ENCODE measurements around the gene NEK7. TPM values are rescaled to one million over a fixed set of nuclear protein-coding genes. Genes with fewer than 3 reads are reported as not detected.

NEK7 gene
- total RNA-seq, 1 experiment from 2014 or later, result 25.2 TPM

GRCh38 chr1:198176179-198176578 is 19.4 kb downstream of the NEK7 start:
- Histone ChIP-seq H3K9me2 (replicated peaks; ENCODE audit: low read length) (no peaks in the 10 kb centered on the region), H3K4me2 (ENCODE audit: low read length) (no peak overlapping the region), H3K36me3 (ENCODE audit: low read depth, low read length) (no peaks in the 10 kb centered on the region), H4K20me1 (ENCODE audit: low read length) (peaks cover 14% of the 10 kb centered on the region), H3K27ac (ENCODE audit: low read length) (no peak overlapping the region), H3K79me2 (ENCODE audit: low read length) (peaks cover 100% of the 10 kb centered on the region), H2AFZ (ENCODE audit: low read length) (no peak overlapping the region), H3K4me1 (ENCODE audit: insufficient read depth, low read length) (peaks cover 16% of the 10 kb centered on the region), H3K27me3 (ENCODE audit: low read length) (no peaks in the 10 kb centered on the region), H3K4me3 (ENCODE audit: low read length) (no peak overlapping the region), H3K9me3 (ENCODE audit: low read length) (no peaks in the 10 kb centered on the region), H3F3A (ENCODE audit: low read length, unreplicated experiment) (no peaks in the 10 kb centered on the region), H3K9ac (ENCODE audit: low read length) (no peak overlapping the region)
- BruUV-seq (replicated peaks), result no TSS peak
- DNase-seq (no peak), ATAC-seq (no peak)
- intact Hi-C loops (cut with micrococcal nuclease), result no loop called here
- TF ChIP-seq CTCF (conservative IDR thresholded peaks at IDR 0.05; ENCODE audit: low read depth, low read length) (no peak), EZH2 (IDR thresholded peaks at IDR 0.05; ENCODE audit: low read length, unreplicated experiment) (no peak), EZH2phosphoT487 (IDR thresholded peaks at IDR 0.05; ENCODE audit: borderline replicate concordance, low read length) (no peak)
- ChIA-PET CTCF (no interaction called here), POLR2A (ENCODE audit: unreplicated experiment) (no interaction called here)

GRCh38 chr1:198177546-198177945 is 20.7 kb downstream of the NEK7 start:
- Histone ChIP-seq H2AFZ (ENCODE audit: low read length) (no peak overlapping the region), H3K27ac (ENCODE audit: low read length) (no peak overlapping the region), H3K9me2 (replicated peaks; ENCODE audit: low read length) (no peaks in the 10 kb centered on the region), H3F3A (ENCODE audit: low read length, unreplicated experiment) (no peaks in the 10 kb centered on the region), H3K9me3 (ENCODE audit: low read length) (no peaks in the 10 kb centered on the region), H3K4me2 (ENCODE audit: low read length) (no peak overlapping the region), H3K9ac (ENCODE audit: low read length) (no peak overlapping the region), H3K4me1 (ENCODE audit: insufficient read depth, low read length) (peaks cover 16% of the 10 kb centered on the region), H4K20me1 (ENCODE audit: low read length) (peaks cover 14% of the 10 kb centered on the region), H3K27me3 (ENCODE audit: low read length) (no peaks in the 10 kb centered on the region), H3K36me3 (ENCODE audit: low read depth, low read length) (no peaks in the 10 kb centered on the region), H3K4me3 (ENCODE audit: low read length) (no peak overlapping the region), H3K79me2 (ENCODE audit: low read length) (peaks cover 100% of the 10 kb centered on the region)
- DNase-seq (no peak), ATAC-seq (no peak)
- intact Hi-C loops (cut with micrococcal nuclease), result no loop called here
- ChIA-PET CTCF (no interaction called here), POLR2A (ENCODE audit: unreplicated experiment) (no interaction called here)
- no peak for TF ChIP-seq EZH2phosphoT487 (IDR thresholded peaks at IDR 0.05; ENCODE audit: borderline replicate concordance, low read length)
- no peak for TF ChIP-seq CTCF (conservative IDR thresholded peaks at IDR 0.05; ENCODE audit: low read depth, low read length)
- no peak for TF ChIP-seq EZH2 (IDR thresholded peaks at IDR 0.05; ENCODE audit: low read length, unreplicated experiment)
- no TSS peak for BruUV-seq (replicated peaks)

GRCh38 chr1:198178615-198179014 is 21.8 kb downstream of the NEK7 start:
- peaks cover 16% of the 10 kb centered on the region for H3K4me1 ChIP-seq (ENCODE audit: insufficient read depth, low read length)
- ATAC-seq, result no peak
- no peaks in the 10 kb centered on the region for H3K9me2 ChIP-seq (replicated peaks; ENCODE audit: low read length)
- no TSS peak for BruUV-seq (replicated peaks)
- peaks cover 100% of the 10 kb centered on the region for H3K79me2 ChIP-seq (ENCODE audit: low read length)
- H3K27ac ChIP-seq (ENCODE audit: low read length), result no peak overlapping the region
- no peak for DNase-seq
- H2AFZ ChIP-seq (ENCODE audit: low read length), result no peak overlapping the region
- H3K27me3 ChIP-seq (ENCODE audit: low read length), result no peaks in the 10 kb centered on the region
- no peak overlapping the region for H3K9ac ChIP-seq (ENCODE audit: low read length)
- CTCF ChIA-PET, result no interaction called here
- TF ChIP-seq EZH2 (IDR thresholded peaks at IDR 0.05; ENCODE audit: low read length, unreplicated experiment) (no peak), EZH2phosphoT487 (IDR thresholded peaks at IDR 0.05; ENCODE audit: borderline replicate concordance, low read length) (no peak), CTCF (conservative IDR thresholded peaks at IDR 0.05; ENCODE audit: low read depth, low read length) (no peak)
- no peaks in the 10 kb centered on the region for H3K9me3 ChIP-seq (ENCODE audit: low read length)
- no peaks in the 10 kb centered on the region for H3K36me3 ChIP-seq (ENCODE audit: low read depth, low read length)
- POLR2A ChIA-PET (ENCODE audit: unreplicated experiment), result interaction anchor here (0.7 kb wide), 1 partner anchor 65 kb away, joined by 5 read pairs; no protein-coding TSS in a partner anchor
- H3K4me2 ChIP-seq (ENCODE audit: low read length), result no peak overlapping the region
- peaks cover 14% of the 10 kb centered on the region for H4K20me1 ChIP-seq (ENCODE audit: low read length)
- H3K4me3 ChIP-seq (ENCODE audit: low read length), result no peak overlapping the region
- H3F3A ChIP-seq (ENCODE audit: low read length, unreplicated experiment), result no peaks in the 10 kb centered on the region
- intact Hi-C loops (cut with micrococcal nuclease), result no loop called here

All from PC-3 (cell line).